Liver (tissue), 3 donors: ENCODE measurements around the gene CBR4.
A peak's percentile ranks its signal among the peaks of the same experiment; 100 is the strongest.

ENCODE experiments used
- CTCF ChIP-seq: fragments of 150-350 bp; IDR thresholded peaks from 2 replicates; pipeline ENCODE4 v1.5.1; 2017; ENCODE audit warnings: improper control_type of control experiment, low read depth, low read length; ENCODE audit not compliant: missing input control
- JUND ChIP-seq, 2 donors: IDR thresholded peaks; 2 replicates each; pipeline ENCODE4 v1.6.1; 2016; ENCODE audit warnings: antibody characterized with exemption in 2 of 2
- NR2F2 ChIP-seq: IDR thresholded peaks from 2 replicates; pipeline ENCODE4 v1.6.1; 2016; ENCODE audit warnings: antibody characterized with exemption
- RAD21 ChIP-seq, 2 donors: IDR thresholded peaks; 2 replicates each; pipeline ENCODE4 v1.6.1; 2016; ENCODE audit warnings: antibody characterized with exemption in 2 of 2, mild to moderate bottlenecking in 2 of 2
- YY1 ChIP-seq: IDR thresholded peaks from 2 replicates; pipeline ENCODE4 v1.6.1; 2016; ENCODE audit warnings: antibody characterized with exemption, mild to moderate bottlenecking
- TF ChIP-seq, protein P1 (sequence below): IDR thresholded peaks from 2 replicates; pipeline ENCODE4 v1.6.1; 2016; ENCODE audit warnings: antibody characterized with exemption
- TF ChIP-seq, protein P2 (sequence below): IDR thresholded peaks from 2 replicates; pipeline ENCODE4 v1.6.1; 2016; ENCODE audit warnings: antibody characterized with exemption, mild to moderate bottlenecking
- donor health status: healthy.
- donor health status: healthy.

DNA sequence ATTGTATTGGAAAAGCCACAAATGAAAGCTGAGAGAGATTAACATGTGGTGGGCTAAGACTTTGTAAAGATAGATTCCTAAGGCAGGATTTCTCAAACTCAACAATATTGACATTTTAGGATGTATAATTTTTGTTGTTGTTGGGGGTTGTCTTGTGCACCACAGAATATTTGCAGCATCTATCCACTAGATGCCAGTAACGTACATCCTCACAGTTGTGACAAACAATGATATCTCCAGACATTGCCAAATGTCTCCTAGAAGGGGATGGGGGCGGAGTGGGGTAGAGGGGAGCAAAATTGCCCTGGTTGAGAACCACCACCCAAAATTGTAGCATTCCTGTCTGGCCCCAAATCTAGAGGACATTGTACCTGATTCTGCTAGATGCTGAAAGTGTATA lies 14.7 kb upstream of the CBR4 start:
- TF ChIP-seq CTCF: peak; percentile 73
- no peak for TF ChIP-seq NR2F2
- no peak for TF ChIP-seq YY1
- peak; percentile 93 to 94 for TF ChIP-seq RAD21 (IDR thresholded peaks at IDR 0.05)
- TF ChIP-seq, protein P1, sequence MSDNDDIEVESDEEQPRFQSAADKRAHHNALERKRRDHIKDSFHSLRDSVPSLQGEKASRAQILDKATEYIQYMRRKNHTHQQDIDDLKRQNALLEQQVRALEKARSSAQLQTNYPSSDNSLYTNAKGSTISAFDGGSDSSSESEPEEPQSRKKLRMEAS: no peak
- TF ChIP-seq, protein P2, sequence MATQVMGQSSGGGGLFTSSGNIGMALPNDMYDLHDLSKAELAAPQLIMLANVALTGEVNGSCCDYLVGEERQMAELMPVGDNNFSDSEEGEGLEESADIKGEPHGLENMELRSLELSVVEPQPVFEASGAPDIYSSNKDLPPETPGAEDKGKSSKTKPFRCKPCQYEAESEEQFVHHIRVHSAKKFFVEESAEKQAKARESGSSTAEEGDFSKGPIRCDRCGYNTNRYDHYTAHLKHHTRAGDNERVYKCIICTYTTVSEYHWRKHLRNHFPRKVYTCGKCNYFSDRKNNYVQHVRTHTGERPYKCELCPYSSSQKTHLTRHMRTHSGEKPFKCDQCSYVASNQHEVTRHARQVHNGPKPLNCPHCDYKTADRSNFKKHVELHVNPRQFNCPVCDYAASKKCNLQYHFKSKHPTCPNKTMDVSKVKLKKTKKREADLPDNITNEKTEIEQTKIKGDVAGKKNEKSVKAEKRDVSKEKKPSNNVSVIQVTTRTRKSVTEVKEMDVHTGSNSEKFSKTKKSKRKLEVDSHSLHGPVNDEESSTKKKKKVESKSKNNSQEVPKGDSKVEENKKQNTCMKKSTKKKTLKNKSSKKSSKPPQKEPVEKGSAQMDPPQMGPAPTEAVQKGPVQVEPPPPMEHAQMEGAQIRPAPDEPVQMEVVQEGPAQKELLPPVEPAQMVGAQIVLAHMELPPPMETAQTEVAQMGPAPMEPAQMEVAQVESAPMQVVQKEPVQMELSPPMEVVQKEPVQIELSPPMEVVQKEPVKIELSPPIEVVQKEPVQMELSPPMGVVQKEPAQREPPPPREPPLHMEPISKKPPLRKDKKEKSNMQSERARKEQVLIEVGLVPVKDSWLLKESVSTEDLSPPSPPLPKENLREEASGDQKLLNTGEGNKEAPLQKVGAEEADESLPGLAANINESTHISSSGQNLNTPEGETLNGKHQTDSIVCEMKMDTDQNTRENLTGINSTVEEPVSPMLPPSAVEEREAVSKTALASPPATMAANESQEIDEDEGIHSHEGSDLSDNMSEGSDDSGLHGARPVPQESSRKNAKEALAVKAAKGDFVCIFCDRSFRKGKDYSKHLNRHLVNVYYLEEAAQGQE: no peak
- no peak for TF ChIP-seq JUND (IDR thresholded peaks at IDR 0.05)
